ENCODE measurements around the gene TMEM115.

Gene TMEM115

GRCh38 chr3:50375258-50375931 lies 16.1 kb upstream of the TMEM115 start:
- DNase-seq, result no peak

- no peak for DNase-seq
Measured at GRCh38 chr3:50374363-50375257, 15.3 kb upstream of the TMEM115 start.

GRCh38 chr3:50373146-50374051 lies 14.1 kb upstream of the TMEM115 start:
- no peak for DNase-seq

- DNase-seq, result no peak
Measured at GRCh38 chr3:50372349-50372748, 13.0 kb upstream of the TMEM115 start.

- no peak for DNase-seq
Measured at GRCh38 chr3:50371133-50371685, 11.9 kb upstream of the TMEM115 start.

- no peak for DNase-seq
Measured at GRCh38 chr3:50370594-50370993, 11.3 kb upstream of the TMEM115 start.

- DNase-seq, result no peak
Measured at GRCh38 chr3:50369012-50369670, 9.8 kb upstream of the TMEM115 start.

- DNase-seq, result no peak
Measured at GRCh38 chr3:50365842-50366220, 6.5 kb upstream of the TMEM115 start.

GRCh38 chr3:50365080-50365841 lies 5.9 kb upstream of the TMEM115 start:
- no peak for DNase-seq

- DNase-seq, result no peak
Measured at GRCh38 chr3:50364573-50365079, 5.3 kb upstream of the TMEM115 start.

- DNase-seq, result no peak
Measured at GRCh38 chr3:50359760-50360110, 414 bp upstream of the TMEM115 start.

GRCh38 chr3:50358355-50358910 lies 888 bp downstream of the TMEM115 start:
- DNase-seq, result no peak

- no peak for DNase-seq
Measured at GRCh38 chr3:50357481-50357880, 1.8 kb downstream of the TMEM115 start.

GRCh38 chr3:50356553-50356952 lies 2.8 kb downstream of the TMEM115 start:
- DNase-seq, result no peak

- DNase-seq, result no peak
Measured at GRCh38 chr3:50355829-50356552, 3.3 kb downstream of the TMEM115 start.

- DNase-seq, result no peak
Measured at GRCh38 chr3:50354850-50355249, 4.5 kb downstream of the TMEM115 start.

- no peak for DNase-seq
Measured at GRCh38 chr3:50354186-50354764, 5.0 kb downstream of the TMEM115 start.

GRCh38 chr3:50353245-50354004 lies 5.9 kb downstream of the TMEM115 start:
- DNase-seq, result no peak

- no peak for DNase-seq
Measured at GRCh38 chr3:50352781-50353180, 6.5 kb downstream of the TMEM115 start.
